ENCODE measurements around the gene XKRX. TPM values are rescaled to one million over a fixed set of nuclear protein-coding genes. Genes with fewer than 3 reads are reported as not detected.

Gene XKRX
- polyA plus RNA-seq (ENCODE audit: insufficient read length in 4 of 4), result under 1 TPM; 0.08 to 0.43 (median 0.37) TPM

GRCh38 chrX:100928660-100929613 is at the start of gene XKRX:
TSS of gene XKRX (minus strand) at chrX:100928917. CDS start at chrX:100928304, 613 bp downstream.
- DNase-seq (ENCODE audit: low read depth in 4 of 4, low spot score in 3 of 4), result peak in 1 of 4 donors; percentile 2

GRCh38 chrX:100976211-100976610 is 47.5 kb upstream of the XKRX start:
- no peak for DNase-seq (ENCODE audit: low read depth in 4 of 4, low spot score in 3 of 4)

- DNase-seq (ENCODE audit: low read depth in 4 of 4, low spot score in 3 of 4), result no peak
Measured at GRCh38 chrX:100975212-100975611, 46.5 kb upstream of the XKRX start.

GRCh38 chrX:100973411-100973810 is 44.7 kb upstream of the XKRX start:
- no peak for DNase-seq (ENCODE audit: low read depth in 4 of 4, low spot score in 3 of 4)

GRCh38 chrX:100969936-100970335 is 41.2 kb upstream of the XKRX start:
- no peak for DNase-seq (ENCODE audit: low read depth in 4 of 4, low spot score in 3 of 4)

GRCh38 chrX:100969408-100969807 is 40.7 kb upstream of the XKRX start, which contains the start of gene ARL13A:
TSS of gene ARL13A (plus strand) at chrX:100969708. CDS start at chrX:100973690, 3,982 bp downstream.
- no peak for DNase-seq (ENCODE audit: low read depth in 4 of 4, low spot score in 3 of 4)

- no peak for DNase-seq (ENCODE audit: low read depth in 4 of 4, low spot score in 3 of 4)
Measured at GRCh38 chrX:100964362-100964761, 35.6 kb upstream of the XKRX start.

- no peak for DNase-seq (ENCODE audit: low read depth in 4 of 4, low spot score in 3 of 4)
Measured at GRCh38 chrX:100962811-100963210, 34.1 kb upstream of the XKRX start.

- no peak for DNase-seq (ENCODE audit: low read depth in 4 of 4, low spot score in 3 of 4)
Measured at GRCh38 chrX:100948557-100948956, 19.8 kb upstream of the XKRX start.

GRCh38 chrX:100946299-100946927 is 17.7 kb upstream of the XKRX start:
- no peak for DNase-seq (ENCODE audit: low read depth in 4 of 4, low spot score in 3 of 4)

GRCh38 chrX:100944601-100945000 is 15.9 kb upstream of the XKRX start:
- no peak for DNase-seq (ENCODE audit: low read depth in 4 of 4, low spot score in 3 of 4)

- DNase-seq (ENCODE audit: low read depth in 4 of 4, low spot score in 3 of 4), result no peak
Measured at GRCh38 chrX:100939333-100939732, 10.6 kb upstream of the XKRX start.

GRCh38 chrX:100935767-100936166 is 7.0 kb upstream of the XKRX start:
- DNase-seq (ENCODE audit: low read depth in 4 of 4, low spot score in 3 of 4), result no peak

GRCh38 chrX:100931925-100932285 is 3.2 kb upstream of the XKRX start:
- no peak for DNase-seq (ENCODE audit: low read depth in 4 of 4, low spot score in 3 of 4)

- no peak for DNase-seq (ENCODE audit: low read depth in 4 of 4, low spot score in 3 of 4)
Measured at GRCh38 chrX:100931218-100931924, 2.7 kb upstream of the XKRX start.

GRCh38 chrX:100926453-100926852 is 2.3 kb downstream of the XKRX start:
- no peak for DNase-seq (ENCODE audit: low read depth in 4 of 4, low spot score in 3 of 4)

GRCh38 chrX:100924375-100924774 is 4.3 kb downstream of the XKRX start:
- DNase-seq (ENCODE audit: low read depth in 4 of 4, low spot score in 3 of 4), result no peak

- DNase-seq (ENCODE audit: low read depth in 4 of 4, low spot score in 3 of 4), result no peak
Measured at GRCh38 chrX:100915562-100915961, 13.2 kb downstream of the XKRX start.

GRCh38 chrX:100913111-100913510 is 15.6 kb downstream of the XKRX start:
- DNase-seq (ENCODE audit: low read depth in 4 of 4, low spot score in 3 of 4), result no peak

- DNase-seq (ENCODE audit: low read depth in 4 of 4, low spot score in 3 of 4), result no peak
Measured at GRCh38 chrX:100911731-100912130, 17.0 kb downstream of the XKRX start.

- DNase-seq (ENCODE audit: low read depth in 4 of 4, low spot score in 3 of 4), result no peak
Measured at GRCh38 chrX:100905620-100906019, 23.1 kb downstream of the XKRX start.

All from left renal pelvis (tissue), 4 donors.